Measurements from ENCODE around the gene PCBP3.

DNA sequence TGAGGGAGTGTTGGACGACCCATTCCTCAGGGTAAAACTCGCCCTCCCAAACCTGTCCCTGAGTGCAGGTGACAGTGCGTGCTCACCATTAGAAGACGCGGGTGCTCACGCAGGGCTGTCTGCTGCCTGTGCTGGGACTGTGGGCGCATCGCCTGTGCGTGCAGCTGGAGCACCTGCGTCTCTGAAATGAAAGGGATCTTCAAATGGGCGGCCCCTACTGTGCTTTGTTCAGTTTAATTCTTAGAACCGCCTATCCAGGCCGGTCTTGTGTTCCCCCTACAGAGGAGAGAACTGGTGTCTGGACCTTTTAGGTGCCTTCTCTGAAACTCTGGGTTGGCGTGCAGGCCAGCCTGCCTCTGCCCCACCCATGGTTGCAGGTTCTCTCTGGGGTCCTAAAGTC is 125.8 kb downstream of the PCBP3 start:
- no peak for TF ChIP-seq POLR2A (IDR thresholded peaks at IDR 0.05)
- TF ChIP-seq, protein P1, sequence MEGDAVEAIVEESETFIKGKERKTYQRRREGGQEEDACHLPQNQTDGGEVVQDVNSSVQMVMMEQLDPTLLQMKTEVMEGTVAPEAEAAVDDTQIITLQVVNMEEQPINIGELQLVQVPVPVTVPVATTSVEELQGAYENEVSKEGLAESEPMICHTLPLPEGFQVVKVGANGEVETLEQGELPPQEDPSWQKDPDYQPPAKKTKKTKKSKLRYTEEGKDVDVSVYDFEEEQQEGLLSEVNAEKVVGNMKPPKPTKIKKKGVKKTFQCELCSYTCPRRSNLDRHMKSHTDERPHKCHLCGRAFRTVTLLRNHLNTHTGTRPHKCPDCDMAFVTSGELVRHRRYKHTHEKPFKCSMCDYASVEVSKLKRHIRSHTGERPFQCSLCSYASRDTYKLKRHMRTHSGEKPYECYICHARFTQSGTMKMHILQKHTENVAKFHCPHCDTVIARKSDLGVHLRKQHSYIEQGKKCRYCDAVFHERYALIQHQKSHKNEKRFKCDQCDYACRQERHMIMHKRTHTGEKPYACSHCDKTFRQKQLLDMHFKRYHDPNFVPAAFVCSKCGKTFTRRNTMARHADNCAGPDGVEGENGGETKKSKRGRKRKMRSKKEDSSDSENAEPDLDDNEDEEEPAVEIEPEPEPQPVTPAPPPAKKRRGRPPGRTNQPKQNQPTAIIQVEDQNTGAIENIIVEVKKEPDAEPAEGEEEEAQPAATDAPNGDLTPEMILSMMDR (IDR thresholded peaks at IDR 0.05): no peak

Measured in lower leg skin (tissue), 3 donors.